DOHH2 (cell line): ENCODE data around the gene TRAF3.

ENCODE experiments used
- H3F3A ChIP-seq: fragments of 200-600 bp; sonication (generic), shearing (Covaris generic); 2 replicates; pipeline ENCODE4 v1.6.0; 2016; ENCODE audit warnings: antibody characterized with exemption, mild to moderate bottlenecking; ENCODE audit not compliant: control insufficient read depth, insufficient read depth
- H3K27ac ChIP-seq: fragments of 200-600 bp; sonication (generic); 2 replicates; pipeline ENCODE4 v1.5.1; 2014; ENCODE audit warnings: low read depth, mild to moderate bottlenecking, low read length, moderate library complexity
- H3K27me3 ChIP-seq: fragments of 200-600 bp; sonication (generic); 2 replicates; pipeline ENCODE4 v1.6.1; 2014; ENCODE audit warnings: mild to moderate bottlenecking, low read length, mixed read lengths; ENCODE audit not compliant: control insufficient read depth
- H3K36me3 ChIP-seq: fragments of 200-600 bp; sonication (generic); 2 replicates; pipeline ENCODE4 v1.6.1; 2014; ENCODE audit warnings: mild to moderate bottlenecking, low read length, moderate library complexity, mixed read lengths; ENCODE audit not compliant: control insufficient read depth
- H3K4me1 ChIP-seq: fragments of 200-600 bp; sonication (generic); 2 replicates; pipeline ENCODE4 v1.6.1; 2014; ENCODE audit warnings: mild to moderate bottlenecking, low read length, mixed read lengths; ENCODE audit not compliant: control insufficient read depth
- H3K4me2 ChIP-seq: fragments of 200-600 bp; sonication (generic); 2 replicates; pipeline ENCODE4 v1.6.0; 2014; ENCODE audit warnings: mild to moderate bottlenecking, low read length, moderate library complexity
- H3K4me3 ChIP-seq: fragments of 200-600 bp; sonication (generic); 2 replicates; pipeline ENCODE4 v1.5.1; 2014; ENCODE audit warnings: mild to moderate bottlenecking, low read length, mixed read lengths
- H3K79me2 ChIP-seq: fragments of 200-600 bp; sonication (generic); 2 replicates; pipeline ENCODE4 v1.6.1; 2014; ENCODE audit warnings: mild to moderate bottlenecking, low read length, mixed read lengths; ENCODE audit not compliant: control insufficient read depth
- H3K9me2 ChIP-seq: fragments of 200-600 bp; sonication (generic); replicated peaks from 2 replicates; pipeline ENCODE4 v1.6.1; 2014; ENCODE audit warnings: mild to moderate bottlenecking, low read length, mixed read lengths; ENCODE audit not compliant: control insufficient read depth
- H3K9me3 ChIP-seq: fragments of 200-600 bp; sonication (generic); 2 replicates; pipeline ENCODE4 v1.6.1; 2014; ENCODE audit warnings: antibody characterized with exemption, low read length, mixed read lengths; ENCODE audit not compliant: control insufficient read depth, insufficient read depth
- H4K20me1 ChIP-seq: fragments of 200-600 bp; sonication (generic); 2 replicates; pipeline ENCODE4 v1.6.0; 2014; ENCODE audit warnings: low read depth, mild to moderate bottlenecking, antibody characterized with exemption, low read length, moderate library complexity; ENCODE audit not compliant: control insufficient read depth, insufficient read depth
- EZH2phosphoT487 ChIP-seq: fragments of 200-600 bp; sonication (generic); IDR thresholded peaks from 2 replicates; pipeline ENCODE4 v1.6.1; 2017; ENCODE audit warnings: borderline replicate concordance, mild to moderate bottlenecking, antibody characterized with exemption, low read length, moderate library complexity, mixed read lengths
- TF ChIP-seq, protein P1 (sequence below): fragments of 200-600 bp; sonication (generic); IDR thresholded peaks from one replicate; pipeline ENCODE4 v1.5.1; 2014; ENCODE audit warnings: antibody characterized with exemption, mild to moderate bottlenecking, low read depth, low read length; ENCODE audit not compliant: poor library complexity, severe bottlenecking

The TRAF3 gene

DNA sequence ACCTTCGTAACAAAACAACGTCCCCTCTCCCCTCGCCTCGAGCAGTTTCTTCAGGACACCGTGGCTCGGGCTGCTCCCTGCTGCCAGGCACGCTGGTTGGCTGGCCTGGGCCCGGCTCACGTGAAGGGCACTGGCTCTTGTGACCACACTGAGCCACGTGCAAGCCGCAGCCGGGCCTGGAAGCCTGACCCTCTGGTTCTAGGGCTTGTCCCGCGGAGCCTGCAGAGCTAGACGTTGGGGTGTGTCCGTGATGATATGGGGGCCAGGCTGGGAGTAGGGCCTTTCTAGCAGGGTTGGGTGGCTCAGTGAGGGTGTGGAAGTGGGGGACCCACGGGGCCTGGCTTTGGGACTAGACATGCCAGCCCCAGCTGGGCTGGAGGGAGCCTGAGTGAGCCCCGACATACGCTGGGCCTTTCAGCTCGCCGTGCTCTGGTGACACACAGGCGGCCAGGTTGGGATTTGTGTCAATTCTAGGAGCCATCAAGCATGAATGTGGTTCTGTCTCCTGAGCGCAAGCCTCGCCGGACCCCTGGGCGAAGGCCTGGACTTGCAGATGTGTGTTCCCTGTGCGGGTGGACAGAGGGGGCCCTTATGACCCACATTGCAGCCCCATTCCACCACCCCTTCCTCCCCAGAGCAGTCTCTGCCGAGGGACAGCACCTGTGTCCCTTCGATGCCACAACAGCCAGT is 131.7 kb downstream of the TRAF3 start:
- 0 out of 2 replicates have a peak, but pooled peaks cover 2% of the 10 kb centered on the region for H4K20me1 ChIP-seq
- no peaks in the 10 kb centered on the region for H3K27me3 ChIP-seq
- peaks cover 13% of the 10 kb centered on the region; the same call in 1 of the 2 replicates for H3K36me3 ChIP-seq
- H3K79me2 ChIP-seq: no peaks in the 10 kb centered on the region
- peaks cover 6% of the 10 kb centered on the region for H3K4me1 ChIP-seq
- no peak overlapping the region for H3K4me2 ChIP-seq
- no peak overlapping the region for H3K27ac ChIP-seq
- TF ChIP-seq EZH2phosphoT487: no peak
- TF ChIP-seq, protein P1, sequence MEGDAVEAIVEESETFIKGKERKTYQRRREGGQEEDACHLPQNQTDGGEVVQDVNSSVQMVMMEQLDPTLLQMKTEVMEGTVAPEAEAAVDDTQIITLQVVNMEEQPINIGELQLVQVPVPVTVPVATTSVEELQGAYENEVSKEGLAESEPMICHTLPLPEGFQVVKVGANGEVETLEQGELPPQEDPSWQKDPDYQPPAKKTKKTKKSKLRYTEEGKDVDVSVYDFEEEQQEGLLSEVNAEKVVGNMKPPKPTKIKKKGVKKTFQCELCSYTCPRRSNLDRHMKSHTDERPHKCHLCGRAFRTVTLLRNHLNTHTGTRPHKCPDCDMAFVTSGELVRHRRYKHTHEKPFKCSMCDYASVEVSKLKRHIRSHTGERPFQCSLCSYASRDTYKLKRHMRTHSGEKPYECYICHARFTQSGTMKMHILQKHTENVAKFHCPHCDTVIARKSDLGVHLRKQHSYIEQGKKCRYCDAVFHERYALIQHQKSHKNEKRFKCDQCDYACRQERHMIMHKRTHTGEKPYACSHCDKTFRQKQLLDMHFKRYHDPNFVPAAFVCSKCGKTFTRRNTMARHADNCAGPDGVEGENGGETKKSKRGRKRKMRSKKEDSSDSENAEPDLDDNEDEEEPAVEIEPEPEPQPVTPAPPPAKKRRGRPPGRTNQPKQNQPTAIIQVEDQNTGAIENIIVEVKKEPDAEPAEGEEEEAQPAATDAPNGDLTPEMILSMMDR: no peak
- H3F3A ChIP-seq: 0 out of 2 replicates have a peak, but pooled peaks cover 6% of the 10 kb centered on the region
- no peaks in the 10 kb centered on the region for H3K9me2 ChIP-seq
- no peaks in the 10 kb centered on the region for H3K9me3 ChIP-seq
- no peak overlapping the region for H3K4me3 ChIP-seq

DNA sequence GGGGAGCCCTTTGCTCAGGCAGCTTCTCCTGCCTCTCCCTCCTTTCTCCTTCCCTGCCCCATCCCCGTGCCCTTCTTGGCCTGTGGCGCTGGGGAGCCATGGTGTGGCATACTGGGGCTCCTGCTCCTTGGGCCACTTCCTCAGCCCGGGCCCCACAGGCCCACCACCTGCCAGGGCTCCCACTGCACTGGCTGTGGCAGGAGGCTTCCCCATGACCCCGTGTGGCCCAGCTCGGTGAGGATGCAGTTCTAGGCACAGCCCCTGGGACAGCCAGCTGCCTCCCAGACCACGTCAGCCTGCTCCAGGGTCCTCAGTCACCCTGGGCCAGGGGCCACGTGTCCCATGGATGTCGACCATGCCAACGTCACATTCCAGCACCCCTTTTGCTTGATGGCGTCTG is 132.2 kb downstream of the TRAF3 start:
- Histone ChIP-seq H3K27ac (no peak overlapping the region), H3K4me3 (no peak overlapping the region), H4K20me1 (0 out of 2 replicates have a peak, but pooled peaks cover 2% of the 10 kb centered on the region), H3K4me2 (no peak overlapping the region), H3K9me3 (no peaks in the 10 kb centered on the region), H3K27me3 (no peaks in the 10 kb centered on the region), H3K79me2 (no peaks in the 10 kb centered on the region), H3F3A (0 out of 2 replicates have a peak, but pooled peaks cover 6% of the 10 kb centered on the region), H3K9me2 (no peaks in the 10 kb centered on the region), H3K36me3 (peaks cover 13% of the 10 kb centered on the region; the same call in 1 of the 2 replicates), H3K4me1 (peaks cover 12% of the 10 kb centered on the region)
- no peak for TF ChIP-seq EZH2phosphoT487
- TF ChIP-seq, protein P1: no peak

DNA sequence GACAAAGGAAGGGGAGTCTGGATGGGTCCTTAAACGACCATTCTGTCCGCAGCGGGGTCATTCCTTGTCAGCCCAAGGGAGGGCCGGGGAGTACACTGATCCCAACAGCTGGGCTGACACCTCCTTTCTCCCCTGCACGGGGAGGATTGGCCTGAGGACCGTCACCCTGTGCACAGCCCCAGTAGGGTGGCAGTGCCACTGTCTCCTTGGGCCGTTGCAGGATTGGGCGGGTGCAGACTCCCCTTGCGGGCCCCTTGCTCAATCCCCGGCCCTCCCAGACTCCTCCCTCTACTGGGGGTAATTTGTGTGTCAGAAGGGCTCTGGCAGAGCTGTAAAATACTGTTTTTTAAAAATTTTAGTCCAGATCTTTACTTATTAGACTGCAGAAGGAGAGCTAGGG is 132.7 kb downstream of the TRAF3 start:
- H3K9me3 ChIP-seq: no peaks in the 10 kb centered on the region
- no peak overlapping the region for H3K4me3 ChIP-seq
- H3K36me3 ChIP-seq: peaks cover 13% of the 10 kb centered on the region; the same call in 1 of the 2 replicates
- 0 out of 2 replicates have a peak, but pooled peaks cover 6% of the 10 kb centered on the region for H3F3A ChIP-seq
- H3K27ac ChIP-seq: no peak overlapping the region
- H3K9me2 ChIP-seq: no peaks in the 10 kb centered on the region
- no peaks in the 10 kb centered on the region for H3K79me2 ChIP-seq
- no peaks in the 10 kb centered on the region for H3K27me3 ChIP-seq
- TF ChIP-seq, protein P1: no peak
- TF ChIP-seq EZH2phosphoT487: no peak
- peaks cover 16% of the 10 kb centered on the region for H3K4me1 ChIP-seq
- H4K20me1 ChIP-seq: 0 out of 2 replicates have a peak, but pooled peaks cover 2% of the 10 kb centered on the region
- H3K4me2 ChIP-seq: no peak overlapping the region
